HepG2 (cell line): ENCODE measurements around the gene SAE1. TPM values are rescaled to one million over a fixed set of nuclear protein-coding genes. Genes with fewer than 3 reads are reported as not detected.

Source experiments
- ARHGAP35 ChIP-seq: sonication (generic); formaldehyde crosslinking; IDR thresholded peaks from 2 replicates; pipeline ENCODE4 v1.9.0; 2022; ENCODE audit warnings: mild to moderate bottlenecking, inconsistent platforms, moderate library complexity, missing genetic modification reagents, borderline replicate concordance
- ARID2 ChIP-seq: sonication (generic); formaldehyde crosslinking; IDR thresholded peaks from 2 replicates; pipeline ENCODE4 v1.8.1; 2022; ENCODE audit warnings: mild to moderate bottlenecking, missing genetic modification reagents, borderline replicate concordance
- CCDC6 ChIP-seq: sonication (generic); formaldehyde crosslinking; IDR thresholded peaks from 2 replicates; pipeline ENCODE4 v1.8.1; 2022; ENCODE audit warnings: mild to moderate bottlenecking, missing genetic modification reagents, moderate library complexity
- FOXO4 ChIP-seq: sonication (generic); formaldehyde crosslinking; conservative IDR thresholded peaks from 2 replicates; pipeline ENCODE4 v1.8.1; 2023; ENCODE audit warnings: missing genetic modification reagents
- GTF3A ChIP-seq: sonication (generic); formaldehyde crosslinking; conservative IDR thresholded peaks from 2 replicates; pipeline ENCODE4 v1.4.0; 2020; ENCODE audit warnings: mild to moderate bottlenecking, missing genetic modification reagents
- HDAC6 ChIP-seq: fragments of 200-600 bp; sonication (generic); IDR thresholded peaks from 2 replicates; pipeline ENCODE4 v1.7.0; 2017; ENCODE audit warnings: mild to moderate bottlenecking, antibody characterized with exemption, low read length, low read depth
- HNRNPH1 ChIP-seq: fragments of 200-400 bp; formaldehyde crosslinking; optimal IDR thresholded peaks from 2 replicates; pipeline ENCODE3; 2017; ENCODE audit warnings: mild to moderate bottlenecking, low read depth, low read length
- KAT2B ChIP-seq: fragments of 150-350 bp; IDR thresholded peaks from 2 replicates; pipeline ENCODE4 v1.6.1; 2014; ENCODE audit warnings: low read depth, low read length, borderline replicate concordance
- KAT8 ChIP-seq: IDR thresholded peaks from 2 replicates; pipeline ENCODE4 v1.6.1; 2016; ENCODE audit warnings: missing genetic modification reagents, missing compliant biosample characterization
- KLF6 ChIP-seq: IDR thresholded peaks from 2 replicates; pipeline ENCODE4 v1.8.0; 2016; ENCODE audit warnings: missing biosample characterization, missing genetic modification reagents
- MYNN ChIP-seq: sonication (generic); formaldehyde crosslinking; IDR thresholded peaks from 2 replicates; pipeline ENCODE4 v1.4.0; 2020; ENCODE audit warnings: mild to moderate bottlenecking, low read depth, missing genetic modification reagents
- NAIF1 ChIP-seq: sonication (generic); formaldehyde crosslinking; IDR thresholded peaks from 2 replicates; pipeline ENCODE4 v1.5.0; 2020; ENCODE audit warnings: mild to moderate bottlenecking, missing genetic modification reagents, borderline replicate concordance
- PAWR ChIP-seq: sonication (generic); formaldehyde crosslinking; IDR thresholded peaks from 2 replicates; pipeline ENCODE4 v1.4.0; 2020; ENCODE audit warnings: missing genetic modification reagents, mild to moderate bottlenecking, borderline replicate concordance
- SPEN ChIP-seq: sonication (generic); formaldehyde crosslinking; IDR thresholded peaks from 2 replicates; pipeline ENCODE4 v1.5.1; 2020; ENCODE audit warnings: low read depth, mild to moderate bottlenecking, missing genetic modification reagents
- THRA ChIP-seq: sonication (generic); formaldehyde crosslinking; IDR thresholded peaks from 2 replicates; pipeline ENCODE4 v1.4.0; 2020; ENCODE audit warnings: missing genetic modification reagents, borderline replicate concordance
- ZNF33A ChIP-seq: sonication (generic); formaldehyde crosslinking; IDR thresholded peaks from 2 replicates; pipeline ENCODE4 v1.5.1; 2020; ENCODE audit warnings: missing genetic modification reagents, mild to moderate bottlenecking, moderate library complexity, borderline replicate concordance
- ZNF672 ChIP-seq: sonication (generic); formaldehyde crosslinking; IDR thresholded peaks from 2 replicates; pipeline ENCODE4 v1.8.1; 2022; ENCODE audit warnings: missing genetic modification reagents
- ZNF7 ChIP-seq: IDR thresholded peaks from 2 replicates; pipeline ENCODE4 v1.6.1; 2016; ENCODE audit warnings: missing biosample characterization, missing genetic modification reagents
- ZNF891 ChIP-seq: sonication (generic); formaldehyde crosslinking; IDR thresholded peaks from 2 replicates; pipeline ENCODE4 v1.5.0; 2020; ENCODE audit warnings: mild to moderate bottlenecking, missing genetic modification reagents
- polyA plus RNA-seq, 8 experiments: library from polyadenylated mRNA; depleted of rRNA in 3 of 8; stranded (reverse) in 7 of 8; unstranded in 1 of 8; fragments of >200 nt; fragmentation: Illumina TruSeq in 4 of 8; extraction: Trizol in 4 of 8; gene quantifications; 2 replicates each; pipeline versions ENCODE4 v1.2.1 to v1.2.3, GENCODE V29; 2011 to 2016; ENCODE audit warnings: low read depth in 4 of 8, missing spikeins in 1 of 8, mixed read lengths in 1 of 8; ENCODE audit not compliant: insufficient read depth in 1 of 8
- total RNA-seq, 5 experiments: library from RNA; depleted of rRNA; stranded (reverse); fragments of >200 nt; fragmentation: Illumina TruSeq; extraction: Trizol; gene quantifications; 2 replicates each; pipeline ENCODE4 v1.2.3, GENCODE V29; 2016; ENCODE audit warnings: low read depth in 1 of 5
- TF ChIP-seq, protein P1 (sequence below): sonication (generic); formaldehyde crosslinking; IDR thresholded peaks from 2 replicates; pipeline ENCODE4 v1.4.0; 2020; ENCODE audit warnings: missing genetic modification reagents
- TF ChIP-seq, protein P2 (sequence below): sonication (generic); IDR thresholded peaks from 2 replicates; pipeline ENCODE4 v1.6.1; 2016; ENCODE audit warnings: low read depth, borderline replicate concordance

Gene SAE1
- total and polyA plus RNA-seq, 2 of the 13 experiments (the other 11 are each of a cell fraction or from before 2014, with no cell fraction given): 87.6 to 197 TPM

- TF ChIP-seq ARID2 (CRISPR knock-in tag): peak; percentile 60; the same call in 1 of the 2 replicates
- no peak for TF ChIP-seq PAWR
- TF ChIP-seq ARHGAP35 (CRISPR knock-in tag): peak; percentile 63; the same call in 1 of the 2 replicates
- no peak for TF ChIP-seq FOXO4 (CRISPR knock-in tag)
- TF ChIP-seq ZNF891: peak; percentile 77; the same call in 1 of the 2 replicates
- TF ChIP-seq KAT2B: no peak
- peak; percentile 78; the same call in 1 of the 2 replicates for TF ChIP-seq NAIF1 (CRISPR knock-in tag)
- TF ChIP-seq THRA (CRISPR knock-in tag): no peak
- TF ChIP-seq SPEN: peak; percentile 87; the same call in 1 of the 2 replicates
- TF ChIP-seq ZNF672 (CRISPR knock-in tag): no peak
- peak; percentile 93 for TF ChIP-seq CCDC6 (CRISPR knock-in tag)
- TF ChIP-seq ZNF33A (CRISPR knock-in tag): peak; percentile 35; the same call in 1 of the 2 replicates
- TF ChIP-seq KAT8: peak; percentile 93
- no peak for TF ChIP-seq HNRNPH1
- TF ChIP-seq GTF3A (CRISPR knock-in tag): no peak; the same call in 1 of the 2 replicates
- TF ChIP-seq, protein P1, sequence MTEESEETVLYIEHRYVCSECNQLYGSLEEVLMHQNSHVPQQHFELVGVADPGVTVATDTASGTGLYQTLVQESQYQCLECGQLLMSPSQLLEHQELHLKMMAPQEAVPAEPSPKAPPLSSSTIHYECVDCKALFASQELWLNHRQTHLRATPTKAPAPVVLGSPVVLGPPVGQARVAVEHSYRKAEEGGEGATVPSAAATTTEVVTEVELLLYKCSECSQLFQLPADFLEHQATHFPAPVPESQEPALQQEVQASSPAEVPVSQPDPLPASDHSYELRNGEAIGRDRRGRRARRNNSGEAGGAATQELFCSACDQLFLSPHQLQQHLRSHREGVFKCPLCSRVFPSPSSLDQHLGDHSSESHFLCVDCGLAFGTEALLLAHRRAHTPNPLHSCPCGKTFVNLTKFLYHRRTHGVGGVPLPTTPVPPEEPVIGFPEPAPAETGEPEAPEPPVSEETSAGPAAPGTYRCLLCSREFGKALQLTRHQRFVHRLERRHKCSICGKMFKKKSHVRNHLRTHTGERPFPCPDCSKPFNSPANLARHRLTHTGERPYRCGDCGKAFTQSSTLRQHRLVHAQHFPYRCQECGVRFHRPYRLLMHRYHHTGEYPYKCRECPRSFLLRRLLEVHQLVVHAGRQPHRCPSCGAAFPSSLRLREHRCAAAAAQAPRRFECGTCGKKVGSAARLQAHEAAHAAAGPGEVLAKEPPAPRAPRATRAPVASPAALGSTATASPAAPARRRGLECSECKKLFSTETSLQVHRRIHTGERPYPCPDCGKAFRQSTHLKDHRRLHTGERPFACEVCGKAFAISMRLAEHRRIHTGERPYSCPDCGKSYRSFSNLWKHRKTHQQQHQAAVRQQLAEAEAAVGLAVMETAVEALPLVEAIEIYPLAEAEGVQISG (CRISPR knock-in tag): peak; percentile 69
- no peak for TF ChIP-seq MYNN (CRISPR knock-in tag)
- TF ChIP-seq HDAC6: no peak
- no peak for TF ChIP-seq ZNF7 (CRISPR knock-in tag)
- TF ChIP-seq, protein P2, sequence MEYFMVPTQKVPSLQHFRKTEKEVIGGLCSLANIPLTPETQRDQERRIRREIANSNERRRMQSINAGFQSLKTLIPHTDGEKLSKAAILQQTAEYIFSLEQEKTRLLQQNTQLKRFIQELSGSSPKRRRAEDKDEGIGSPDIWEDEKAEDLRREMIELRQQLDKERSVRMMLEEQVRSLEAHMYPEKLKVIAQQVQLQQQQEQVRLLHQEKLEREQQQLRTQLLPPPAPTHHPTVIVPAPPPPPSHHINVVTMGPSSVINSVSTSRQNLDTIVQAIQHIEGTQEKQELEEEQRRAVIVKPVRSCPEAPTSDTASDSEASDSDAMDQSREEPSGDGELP: peak; percentile 79; the same call in 1 of the 2 replicates
- peak; percentile 75 for TF ChIP-seq KLF6 (CRISPR knock-in tag)
These were observed 113.3 kb downstream of the SAE1 start (continued) for GRCh38 chr19:47243776-47244547.
